NB4 (cell line): ENCODE data around the gene KRT32.

Source experiments
- DNase-seq: peaks from one replicate; pipeline ENCODE4 v3.0.0; 2010; ENCODE audit warnings: low read depth
- H3K4me3 ChIP-seq: one replicate; pipeline ENCODE4 v1.5.1; 2011; ENCODE audit warnings: mild to moderate bottlenecking, low read depth, low read length, moderate library complexity
- MYC ChIP-seq: IDR thresholded peaks from 2 replicates; pipeline ENCODE4 v1.6.1; 2011; ENCODE audit warnings: low read depth, low read length
- POLR2A ChIP-seq: IDR thresholded peaks from 2 replicates; pipeline ENCODE4 v1.6.1; 2011; ENCODE audit warnings: mild to moderate bottlenecking; ENCODE audit not compliant: insufficient read length; ENCODE audit errors: extremely low read depth
- TF ChIP-seq, protein P1 (sequence below): IDR thresholded peaks from 2 replicates; pipeline ENCODE4 v1.6.1; 2011; ENCODE audit warnings: low read depth, low read length
- TF ChIP-seq, protein P2 (sequence below): IDR thresholded peaks from one replicate; pipeline ENCODE4 v1.5.1; 2012; ENCODE audit warnings: low read depth, low read length

Gene KRT32

DNA sequence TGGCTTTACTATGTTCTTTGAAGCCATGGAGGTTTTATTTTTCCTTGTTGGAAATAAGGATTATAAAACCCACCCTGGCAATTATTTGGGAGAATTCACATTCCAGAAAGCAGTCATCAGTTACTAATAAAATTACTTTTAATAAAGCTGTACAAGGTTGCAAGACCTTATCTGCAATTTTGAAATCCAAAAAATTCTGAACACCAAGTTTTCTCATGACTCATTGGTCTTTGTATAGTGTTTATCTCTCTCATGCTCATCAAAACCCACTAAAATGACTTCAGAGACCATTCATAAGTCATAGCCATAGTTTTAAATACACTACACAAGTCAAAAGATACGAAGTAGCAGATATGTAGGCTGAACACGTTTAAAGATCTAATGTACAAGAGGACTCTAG lies 20.4 kb downstream of the KRT32 start:
- no peak for DNase-seq
- H3K4me3 ChIP-seq, result no peak overlapping the region
- TF ChIP-seq POLR2A (no peak), MYC (no peak)
- TF ChIP-seq, protein P1, sequence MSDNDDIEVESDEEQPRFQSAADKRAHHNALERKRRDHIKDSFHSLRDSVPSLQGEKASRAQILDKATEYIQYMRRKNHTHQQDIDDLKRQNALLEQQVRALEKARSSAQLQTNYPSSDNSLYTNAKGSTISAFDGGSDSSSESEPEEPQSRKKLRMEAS, result no peak
- TF ChIP-seq, protein P2, sequence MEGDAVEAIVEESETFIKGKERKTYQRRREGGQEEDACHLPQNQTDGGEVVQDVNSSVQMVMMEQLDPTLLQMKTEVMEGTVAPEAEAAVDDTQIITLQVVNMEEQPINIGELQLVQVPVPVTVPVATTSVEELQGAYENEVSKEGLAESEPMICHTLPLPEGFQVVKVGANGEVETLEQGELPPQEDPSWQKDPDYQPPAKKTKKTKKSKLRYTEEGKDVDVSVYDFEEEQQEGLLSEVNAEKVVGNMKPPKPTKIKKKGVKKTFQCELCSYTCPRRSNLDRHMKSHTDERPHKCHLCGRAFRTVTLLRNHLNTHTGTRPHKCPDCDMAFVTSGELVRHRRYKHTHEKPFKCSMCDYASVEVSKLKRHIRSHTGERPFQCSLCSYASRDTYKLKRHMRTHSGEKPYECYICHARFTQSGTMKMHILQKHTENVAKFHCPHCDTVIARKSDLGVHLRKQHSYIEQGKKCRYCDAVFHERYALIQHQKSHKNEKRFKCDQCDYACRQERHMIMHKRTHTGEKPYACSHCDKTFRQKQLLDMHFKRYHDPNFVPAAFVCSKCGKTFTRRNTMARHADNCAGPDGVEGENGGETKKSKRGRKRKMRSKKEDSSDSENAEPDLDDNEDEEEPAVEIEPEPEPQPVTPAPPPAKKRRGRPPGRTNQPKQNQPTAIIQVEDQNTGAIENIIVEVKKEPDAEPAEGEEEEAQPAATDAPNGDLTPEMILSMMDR, result no peak

DNA sequence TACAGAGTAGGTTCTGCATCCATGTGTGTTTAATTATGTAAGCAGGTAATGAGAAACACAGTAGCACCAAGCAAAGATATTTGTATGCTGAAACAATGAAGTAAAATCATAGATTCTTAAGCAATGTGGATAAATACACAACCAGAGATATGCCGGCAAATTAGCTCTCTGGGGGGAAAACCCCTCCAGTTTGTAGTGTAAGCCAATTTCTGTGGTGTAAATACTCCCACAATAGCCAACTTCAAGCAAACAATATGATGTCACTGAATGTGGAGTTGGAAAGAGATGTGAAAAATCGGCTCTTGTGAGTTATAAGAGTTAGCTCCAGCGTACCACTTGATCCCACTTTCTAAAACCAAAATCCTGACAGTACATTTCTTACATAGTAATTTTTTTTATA lies 22.5 kb downstream of the KRT32 start:
- no peak for TF ChIP-seq MYC
- no peak for DNase-seq
- no peak overlapping the region for H3K4me3 ChIP-seq

DNA sequence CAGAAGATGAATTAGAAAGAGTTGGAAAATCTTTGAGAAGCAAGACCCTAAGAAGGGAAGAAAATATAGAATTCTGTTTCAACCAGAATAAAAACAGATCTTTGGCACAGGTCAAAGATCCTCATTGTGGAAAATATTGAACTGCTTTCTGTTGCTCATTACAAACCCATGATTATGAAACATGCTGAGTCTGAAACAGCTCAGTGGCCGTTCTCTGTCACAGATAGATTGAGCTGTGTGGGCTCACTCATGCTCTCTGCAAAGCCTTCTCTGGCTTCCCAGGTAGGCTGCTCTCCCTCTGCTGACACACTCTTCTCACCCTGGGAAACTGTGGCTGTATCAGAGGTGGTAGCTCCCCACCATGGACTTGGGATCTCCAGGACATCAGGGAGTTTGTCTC lies 23.0 kb downstream of the KRT32 start:
- TF ChIP-seq MYC (no peak), POLR2A (no peak)
- TF ChIP-seq, protein P1, result no peak
- TF ChIP-seq, protein P2, result no peak
- no peak overlapping the region for H3K4me3 ChIP-seq
- no peak for DNase-seq

DNA sequence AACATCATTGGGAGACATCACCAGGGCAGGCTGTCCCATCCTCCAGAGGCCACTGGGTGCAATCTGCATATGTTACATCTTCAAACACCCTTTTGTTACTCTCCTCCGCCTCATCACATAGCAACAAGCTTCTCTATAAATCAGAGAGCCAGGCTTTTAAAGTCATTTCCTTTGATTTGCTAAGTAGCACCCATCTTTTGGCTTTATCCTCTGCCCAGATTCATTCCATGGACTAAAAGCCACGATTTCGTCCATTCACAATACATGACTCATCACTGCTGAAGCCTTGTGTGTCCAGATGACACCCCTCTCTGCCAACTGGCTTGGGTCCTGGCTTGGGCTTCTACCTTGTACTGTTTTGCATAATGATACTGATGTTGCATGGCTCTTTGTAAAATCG lies 24.4 kb downstream of the KRT32 start:
- no peak overlapping the region for H3K4me3 ChIP-seq
- no peak for DNase-seq
- TF ChIP-seq, protein P2, result no peak
- TF ChIP-seq, protein P1, result no peak
- TF ChIP-seq MYC (no peak), POLR2A (no peak)

DNA sequence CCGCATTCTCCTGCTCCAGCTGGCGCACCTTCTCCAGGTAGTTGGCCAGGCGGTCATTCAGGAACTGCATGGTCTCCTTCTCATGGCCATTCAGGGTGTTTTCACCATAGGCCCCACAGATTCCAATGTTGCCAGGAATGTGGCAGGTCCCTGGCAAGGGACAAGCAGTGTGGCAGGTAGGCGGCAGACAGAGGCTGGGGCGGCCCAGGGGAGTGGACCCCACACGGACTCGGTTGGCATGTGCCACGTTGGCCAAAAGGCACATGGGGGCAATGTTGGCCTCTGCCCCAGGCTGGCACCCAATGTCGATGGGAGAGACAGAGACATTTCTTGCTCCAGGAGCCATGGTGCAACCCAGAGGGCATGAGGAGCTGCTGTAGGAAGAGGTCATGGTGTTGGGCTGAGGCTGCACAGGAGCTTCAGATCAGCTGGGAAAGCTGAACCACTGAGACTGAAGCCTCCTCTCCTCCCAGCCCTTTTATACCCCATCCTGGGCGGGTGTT lies 26.6 kb downstream of the KRT32 start, which contains the start of gene KRT38:
Gene KRT38, minus strand, starts transcription at position 453 of the 503 bp plus-strand sequence. Its CDS starts 62 bp downstream, at position 391.
- DNase-seq, result no peak
- no peak within 1 kb of the TSS for H3K4me3 ChIP-seq
- TF ChIP-seq MYC (no peak), POLR2A (no peak)
- TF ChIP-seq, protein P2, result no peak
- TF ChIP-seq, protein P1, result no peak

DNA sequence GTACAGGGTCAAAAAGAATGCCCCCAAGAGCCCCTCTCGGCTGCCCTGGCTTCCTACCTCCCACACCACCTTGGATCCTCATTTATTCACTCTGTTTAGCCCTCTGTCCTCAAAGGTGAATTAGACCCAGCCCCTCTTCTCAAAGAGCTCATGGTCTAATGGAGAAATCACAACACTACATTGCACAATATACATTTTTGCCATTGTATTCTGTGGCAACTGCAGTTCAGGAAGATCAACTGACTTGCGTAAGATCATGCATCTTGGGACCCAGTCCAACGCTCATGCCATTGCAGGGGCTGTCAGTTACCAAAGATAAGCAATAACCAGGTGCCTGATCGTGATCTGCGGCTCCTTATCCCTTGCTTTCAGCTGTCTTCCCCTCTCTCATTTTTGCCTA lies 27.8 kb downstream of the KRT32 start:
- TF ChIP-seq MYC, result no peak
- TF ChIP-seq, protein P2, result no peak
- no peak for TF ChIP-seq POLR2A
- TF ChIP-seq, protein P1, result no peak
- peak; percentile 4 for DNase-seq
- no peak overlapping the region for H3K4me3 ChIP-seq
